PC-3 (cell line): ENCODE results near the gene OGDH. TPM values are rescaled to one million over a fixed set of nuclear protein-coding genes. Genes with fewer than 3 reads are reported as not detected.

ENCODE experiments used
- ATAC-seq: fragments of 200-7000 bp; cut with Tn5 transposase; 2 replicates; pipeline ENCODE4 v1.9.1; 2020; ENCODE audit warnings: mild to moderate bottlenecking, moderate library complexity
- BruUV-seq: library from RNA; stranded (reverse); fragments of 400-500 nt; replicated peaks from 2 replicates; lab custom pipeline; 2021; lab: Mats Ljungman, UMichigan
- CTCF ChIA-PET: fragments of 300-600 bp; sonication (Branson Sonifier 250); formaldehyde crosslinking; loops from one replicate; lab custom pipeline; 2022; ENCODE audit warnings: antibody characterized with exemption; lab: Charles Lee
- POLR2A ChIA-PET: fragments of 300-600 bp; sonication (Branson Sonifier 250); formaldehyde crosslinking; loops from one replicate; lab custom pipeline; 2022; ENCODE audit warnings: antibody characterized with exemption; ENCODE audit not compliant: unreplicated experiment; lab: Charles Lee
- DNase-seq: peaks from one replicate; pipeline ENCODE4 v3.0.0-alpha.2; 2015
- H2AFZ ChIP-seq: fragments of 300-600 bp; sonication (generic); 2 replicates; pipeline ENCODE4 v1.6.0; 2016; ENCODE audit warnings: antibody characterized with exemption, low read length
- H3F3A ChIP-seq: fragments of 300-600 bp; sonication (generic); one replicate; pipeline ENCODE4 v1.6.0; 2017; ENCODE audit warnings: antibody characterized with exemption, low read length, control low read depth, mild to moderate bottlenecking; ENCODE audit not compliant: unreplicated experiment
- H3K27ac ChIP-seq: fragments of 300-600 bp; sonication (generic); 2 replicates; pipeline ENCODE4 v1.5.1; 2016; ENCODE audit warnings: mild to moderate bottlenecking, low read length
- H3K27me3 ChIP-seq: fragments of 300-600 bp; sonication (generic); 2 replicates; pipeline ENCODE4 v1.6.1; 2016; ENCODE audit warnings: low read length, mixed read lengths
- H3K36me3 ChIP-seq: fragments of 300-600 bp; sonication (generic); 2 replicates; pipeline ENCODE4 v1.6.1; 2016; ENCODE audit warnings: low read depth, mixed run types, low read length, mixed read lengths
- H3K4me1 ChIP-seq: fragments of 300-600 bp; sonication (generic); 2 replicates; pipeline ENCODE4 v1.5.1; 2016; ENCODE audit warnings: low read length; ENCODE audit not compliant: insufficient read depth
- H3K4me2 ChIP-seq: fragments of 300-600 bp; sonication (generic); 2 replicates; pipeline ENCODE4 v1.6.0; 2016; ENCODE audit warnings: low read length
- H3K4me3 ChIP-seq: fragments of 300-600 bp; sonication (generic); 2 replicates; pipeline ENCODE4 v1.5.1; 2016; ENCODE audit warnings: mild to moderate bottlenecking, low read length, mixed read lengths
- H3K79me2 ChIP-seq: fragments of 300-600 bp; sonication (generic); 2 replicates; pipeline ENCODE4 v1.6.1; 2017; ENCODE audit warnings: low read length, mixed read lengths
- H3K9ac ChIP-seq: fragments of 300-600 bp; sonication (generic); 2 replicates; pipeline ENCODE4 v1.6.0; 2016; ENCODE audit warnings: mild to moderate bottlenecking, low read length
- H3K9me2 ChIP-seq: fragments of 300-600 bp; sonication (generic); replicated peaks from 2 replicates; pipeline ENCODE4 v1.6.1; 2016; ENCODE audit warnings: mixed run types, low read length, mixed read lengths
- H3K9me3 ChIP-seq: fragments of 300-600 bp; sonication (generic); 2 replicates; pipeline ENCODE4 v1.6.1; 2016; ENCODE audit warnings: low read length, mixed read lengths
- H4K20me1 ChIP-seq: fragments of 300-600 bp; sonication (generic); 2 replicates; pipeline ENCODE4 v1.6.1; 2016; ENCODE audit warnings: low read length, mixed read lengths
- EZH2 ChIP-seq: fragments of 300-600 bp; sonication (generic); IDR thresholded peaks from one replicate; pipeline ENCODE4 v1.6.1; 2017; ENCODE audit warnings: antibody characterized with exemption, mild to moderate bottlenecking, low read length; ENCODE audit not compliant: unreplicated experiment
- EZH2phosphoT487 ChIP-seq: fragments of 300-600 bp; sonication (generic); IDR thresholded peaks from 2 replicates; pipeline ENCODE4 v1.6.1; 2018; ENCODE audit warnings: mild to moderate bottlenecking, antibody characterized with exemption, low read length, borderline replicate concordance
- intact Hi-C: fragments of 100-400 bp; cut with micrococcal nuclease; formaldehyde crosslinking; loops from 2 replicates; pipeline ENCODE4 v1.9.0; 2023
- total RNA-seq: library from RNA; depleted of rRNA; stranded (reverse); fragments of >200 nt; gene quantifications from 2 replicates; pipeline ENCODE4 v1.2.3, GENCODE V29; 2014
- TF ChIP-seq, protein P1 (sequence below): fragments of 300-600 bp; sonication (generic); conservative IDR thresholded peaks from 2 replicates; pipeline ENCODE4 v1.5.1; 2017; ENCODE audit warnings: antibody characterized with exemption, low read depth, mild to moderate bottlenecking, low read length

The OGDH gene
- total RNA-seq, 1 experiment from 2014 or later = 66.2 TPM

DNA sequence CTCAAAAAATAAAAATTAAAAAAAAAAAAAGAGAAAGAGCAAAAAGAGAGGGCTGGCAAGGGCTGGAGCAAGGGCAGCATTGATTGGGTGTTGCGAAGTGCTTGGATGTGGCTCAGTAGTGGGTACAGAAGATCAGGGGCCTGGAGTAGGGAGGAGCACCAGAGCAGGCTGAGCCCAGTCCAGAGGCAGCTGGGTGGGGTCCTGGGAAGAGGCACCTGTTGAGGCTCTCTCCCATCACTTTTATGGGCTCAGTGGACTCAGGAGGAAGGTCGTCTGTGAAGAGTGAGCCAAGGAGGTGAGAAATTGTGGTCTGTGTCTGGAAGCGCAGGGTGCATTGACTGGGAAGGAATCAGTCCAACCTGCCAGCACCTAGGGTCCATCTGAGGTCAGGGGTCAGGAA, 130.5 kb downstream of the OGDH start:
- TF ChIP-seq EZH2 (no peak), EZH2phosphoT487 (no peak)
- TF ChIP-seq, protein P1, sequence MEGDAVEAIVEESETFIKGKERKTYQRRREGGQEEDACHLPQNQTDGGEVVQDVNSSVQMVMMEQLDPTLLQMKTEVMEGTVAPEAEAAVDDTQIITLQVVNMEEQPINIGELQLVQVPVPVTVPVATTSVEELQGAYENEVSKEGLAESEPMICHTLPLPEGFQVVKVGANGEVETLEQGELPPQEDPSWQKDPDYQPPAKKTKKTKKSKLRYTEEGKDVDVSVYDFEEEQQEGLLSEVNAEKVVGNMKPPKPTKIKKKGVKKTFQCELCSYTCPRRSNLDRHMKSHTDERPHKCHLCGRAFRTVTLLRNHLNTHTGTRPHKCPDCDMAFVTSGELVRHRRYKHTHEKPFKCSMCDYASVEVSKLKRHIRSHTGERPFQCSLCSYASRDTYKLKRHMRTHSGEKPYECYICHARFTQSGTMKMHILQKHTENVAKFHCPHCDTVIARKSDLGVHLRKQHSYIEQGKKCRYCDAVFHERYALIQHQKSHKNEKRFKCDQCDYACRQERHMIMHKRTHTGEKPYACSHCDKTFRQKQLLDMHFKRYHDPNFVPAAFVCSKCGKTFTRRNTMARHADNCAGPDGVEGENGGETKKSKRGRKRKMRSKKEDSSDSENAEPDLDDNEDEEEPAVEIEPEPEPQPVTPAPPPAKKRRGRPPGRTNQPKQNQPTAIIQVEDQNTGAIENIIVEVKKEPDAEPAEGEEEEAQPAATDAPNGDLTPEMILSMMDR = no peak
- Histone ChIP-seq H3K27me3 (no peaks in the 10 kb centered on the region), H4K20me1 (no peaks in the 10 kb centered on the region), H3K36me3 (no peaks in the 10 kb centered on the region), H3K4me3 (no peak overlapping the region), H3F3A (peaks cover 9% of the 10 kb centered on the region), H3K27ac (peak overlapping the region; percentile 95), H3K4me2 (no peak overlapping the region), H3K4me1 (peaks cover 20% of the 10 kb centered on the region), H3K9me2 (no peaks in the 10 kb centered on the region), H2AFZ (no peak overlapping the region), H3K9me3 (no peaks in the 10 kb centered on the region), H3K9ac (peak overlapping the region; percentile 85), H3K79me2 (no peaks in the 10 kb centered on the region)
- POLR2A ChIA-PET = no interaction called here
- DNase-seq (no peak), ATAC-seq (no peak)
- CTCF ChIA-PET = no interaction called here
- intact Hi-C loops = loop anchor here (10.0 kb wide), 2 partner anchors 108 to 132 kb away; partner anchors contain the start of genes H2AZ2 and OGDH
- BruUV-seq = no TSS peak

DNA sequence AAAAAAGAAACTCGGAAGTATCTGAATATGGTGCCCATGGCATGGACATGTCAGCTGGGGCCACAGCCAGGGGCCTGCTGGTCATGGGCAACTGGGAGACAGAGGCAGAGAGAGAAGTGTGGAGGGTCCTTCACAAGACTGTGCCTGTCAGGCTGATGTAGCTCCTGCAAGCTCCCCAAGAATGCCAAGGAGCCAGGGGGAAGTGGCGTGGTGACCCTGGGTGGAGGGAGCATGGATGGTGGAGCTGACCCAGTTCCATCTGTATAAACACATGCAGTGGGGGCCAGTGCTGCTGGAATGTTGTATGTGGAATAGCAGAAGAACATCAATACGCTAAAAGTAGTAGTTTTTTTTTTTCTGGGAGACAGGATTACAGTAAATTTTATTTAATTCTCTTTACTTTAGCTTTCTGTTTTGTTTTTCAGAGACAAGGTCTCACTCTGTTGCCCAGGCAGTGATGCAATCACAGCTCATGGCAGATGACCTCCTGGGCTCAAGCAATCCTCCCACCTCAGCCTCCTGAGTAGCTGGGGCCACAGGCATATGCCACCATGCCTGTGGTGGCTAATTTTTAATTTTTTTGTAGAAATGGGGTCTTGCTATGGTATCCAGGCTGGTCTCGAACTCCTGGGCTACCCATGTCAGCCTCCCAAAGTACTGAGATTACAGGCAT, 131.8 kb downstream of the OGDH start:
- POLR2A ChIA-PET = no interaction called here
- no peaks in the 10 kb centered on the region for H4K20me1 ChIP-seq
- no peaks in the 10 kb centered on the region for H3K9me2 ChIP-seq
- intact Hi-C loops = loop anchor here (10.0 kb wide), 2 partner anchors 107 to 133 kb away; partner anchors contain the start of genes H2AZ2 and OGDH
- no peaks in the 10 kb centered on the region for H3K9me3 ChIP-seq
- H3F3A ChIP-seq = peaks cover 9% of the 10 kb centered on the region
- H3K79me2 ChIP-seq = no peaks in the 10 kb centered on the region
- no peak overlapping the region for H3K4me3 ChIP-seq
- no peak overlapping the region for H2AFZ ChIP-seq
- H3K27ac ChIP-seq = no peak overlapping the region
- no peak overlapping the region for H3K4me2 ChIP-seq
- no peak for ATAC-seq
- peaks cover 20% of the 10 kb centered on the region for H3K4me1 ChIP-seq
- no peak overlapping the region for H3K9ac ChIP-seq
- TF ChIP-seq, protein P1 = no peak
- TF ChIP-seq EZH2phosphoT487 (no peak), EZH2 (no peak)
- no TSS peak for BruUV-seq
- H3K36me3 ChIP-seq = no peaks in the 10 kb centered on the region
- CTCF ChIA-PET = no interaction called here
- no peaks in the 10 kb centered on the region for H3K27me3 ChIP-seq
- DNase-seq = no peak
